Ovary (tissue), 9 donors: Measurements from ENCODE around the gene SIGMAR1. TPM values are rescaled to one million over a fixed set of nuclear protein-coding genes. Genes with fewer than 3 reads are reported as not detected.

Experiments
- DNase-seq, 5 donors: peaks; one replicate each; pipeline ENCODE4 v3.0.0-alpha.2; 2019 to 2020
- H3K27ac ChIP-seq, 2 donors: fragments of 200-600 bp; one replicate each; pipeline versions ENCODE4 v1.5.1 to v1.8.0; 2019 to 2022
- H3K27me3 ChIP-seq: fragments of 200-600 bp; one replicate; pipeline ENCODE4 v1.8.0; 2022
- H3K36me3 ChIP-seq: fragments of 200-600 bp; sonication (generic); one replicate; pipeline ENCODE4 v1.5.1; 2019
- H3K4me1 ChIP-seq: one replicate; pipeline ENCODE4 v1.8.1; 2013; ENCODE audit warnings: mild to moderate bottlenecking, moderate library complexity; ENCODE audit not compliant: insufficient read depth
- H3K4me3 ChIP-seq: fragments of 200-600 bp; sonication (generic); one replicate; pipeline ENCODE4 v1.5.1; 2017
- H3K9me3 ChIP-seq, 2 donors: fragments of 200-600 bp in 1 of 2; sonication (generic) in 1 of 2; one replicate each; pipeline versions ENCODE4 v1.5.1 to v1.8.1; 2013 to 2019; ENCODE audit warnings: mild to moderate bottlenecking in 1 of 2, moderate library complexity in 1 of 2
- EP300 ChIP-seq: sonication (generic); formaldehyde crosslinking; IDR thresholded peaks from one replicate; pipeline ENCODE4 v1.6.1; 2017; ENCODE audit warnings: antibody characterized with exemption
- POLR2A ChIP-seq: fragments of 450-650 bp; IDR thresholded peaks from one replicate; pipeline ENCODE4 v1.6.1; 2017; ENCODE audit warnings: antibody characterized with exemption, mild to moderate bottlenecking, moderate library complexity
- WGBS, 3 donors: extraction: QIAGEN DNeasy Blood & Tissue Kit in 1 of 3; methylation state at CpG; one replicate each; pipeline versions ENCODE4 v1.1.5 to v1.1.7; 2013 to 2017; 5-methylcytosine and 5-hydroxymethylcytosine counted together
- intact Hi-C, 4 donors: fragments of 100-400 bp; cut with DNase I; formaldehyde crosslinking; loops; one replicate each; pipeline versions ENCODE4 v1.11.0 to v1.15.1; 2022 to 2023
- polyA plus RNA-seq, 2 donors: library from polyadenylated mRNA; stranded (reverse); fragments of 200-250 nt in 1 of 2; fragments of 350-450 nt in 1 of 2; fragmentation: Illumina TruSeq in 1 of 2; extraction: RNeasy Lipid Tissue Mini Kit (QIAGEN cat#74804) in 1 of 2; gene quantifications; one replicate each; pipeline ENCODE4 v1.2.3, GENCODE V29; 2013 to 2014
- total RNA-seq, 7 donors: library from RNA; depleted of rRNA in 2 of 7; stranded (reverse); fragments of >200 nt in 2 of 7; fragmentation: NEBNext Ultra II Directional in 3 of 7; extraction: Animal tissue kit (Norgen Biotek cat#: 25700) in 3 of 7; gene quantifications; one replicate each; pipeline versions ENCODE4 v1.1.0 to v1.2.4, GENCODE V29; 2016 to 2023
- TF ChIP-seq, protein P1 (sequence below), 3 donors: fragments of 450-650 bp in 2 of 3; fragments of 200-600 bp in 1 of 3; IDR thresholded peaks; one replicate each; pipeline versions ENCODE4 v1.5.1 to v1.8.0; 2016 to 2022; ENCODE audit warnings: antibody characterized with exemption in 3 of 3, mild to moderate bottlenecking in 1 of 3
- donor health status: DM: no; HTN: no; CAD: no; lungs with moderate emphysema.
- donor health status: DM: no; HTN: no; CAD: no.
- donor health status: Bipolar disorder and iron deficiency.
- donor health status: DM: yes; HTN: yes; CAD: no.
- donor health status: DM: no; HTN: no; CAD: no.
- donor health status: DM: yes; HTN: yes; CAD: no.

The SIGMAR1 gene
- total and polyA plus RNA-seq, 9 donors, result 47.2 to 92.4 (median 54.3) TPM

GRCh38 chr9:34650816-34651215, 13.2 kb upstream of the SIGMAR1 start:
- Histone ChIP-seq H3K4me3 (no peak overlapping the region), H3K36me3 (no peaks in the 10 kb centered on the region), H3K4me1 (peaks cover 48% of the 10 kb centered on the region), H3K27ac (peak overlapping the region in 1 of 2 donors; percentile 81), H3K9me3 (no peaks in the 10 kb centered on the region), H3K27me3 (no peaks in the 10 kb centered on the region)
- intact Hi-C loops, result no loop called here
- TF ChIP-seq POLR2A (no peak), EP300 (no peak)
- TF ChIP-seq, protein P1, sequence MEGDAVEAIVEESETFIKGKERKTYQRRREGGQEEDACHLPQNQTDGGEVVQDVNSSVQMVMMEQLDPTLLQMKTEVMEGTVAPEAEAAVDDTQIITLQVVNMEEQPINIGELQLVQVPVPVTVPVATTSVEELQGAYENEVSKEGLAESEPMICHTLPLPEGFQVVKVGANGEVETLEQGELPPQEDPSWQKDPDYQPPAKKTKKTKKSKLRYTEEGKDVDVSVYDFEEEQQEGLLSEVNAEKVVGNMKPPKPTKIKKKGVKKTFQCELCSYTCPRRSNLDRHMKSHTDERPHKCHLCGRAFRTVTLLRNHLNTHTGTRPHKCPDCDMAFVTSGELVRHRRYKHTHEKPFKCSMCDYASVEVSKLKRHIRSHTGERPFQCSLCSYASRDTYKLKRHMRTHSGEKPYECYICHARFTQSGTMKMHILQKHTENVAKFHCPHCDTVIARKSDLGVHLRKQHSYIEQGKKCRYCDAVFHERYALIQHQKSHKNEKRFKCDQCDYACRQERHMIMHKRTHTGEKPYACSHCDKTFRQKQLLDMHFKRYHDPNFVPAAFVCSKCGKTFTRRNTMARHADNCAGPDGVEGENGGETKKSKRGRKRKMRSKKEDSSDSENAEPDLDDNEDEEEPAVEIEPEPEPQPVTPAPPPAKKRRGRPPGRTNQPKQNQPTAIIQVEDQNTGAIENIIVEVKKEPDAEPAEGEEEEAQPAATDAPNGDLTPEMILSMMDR (IDR thresholded peaks at IDR 0.05), result no peak
- DNase-seq, result peak in 4 of 5 donors; percentile 48 to 71 (median 64)
- 37 to 49% (median 42%) methylated on average over 5 of the region's 5 CpGs for WGBS, 3 donors

- TF ChIP-seq, protein P1 (IDR thresholded peaks at IDR 0.05), result no peak
- no peak for TF ChIP-seq EP300
- TF ChIP-seq POLR2A, result no peak
- H3K4me1 ChIP-seq, result peaks cover 33% of the 10 kb centered on the region
- H3K9me3 ChIP-seq, result no peaks in the 10 kb centered on the region
- H3K27ac ChIP-seq, result no peak overlapping the region
- H3K36me3 ChIP-seq, result no peaks in the 10 kb centered on the region
- H3K4me3 ChIP-seq, result no peak overlapping the region
- DNase-seq, result no peak
- H3K27me3 ChIP-seq, result no peaks in the 10 kb centered on the region
- intact Hi-C loops, result no loop called here
- 90 to 94% (median 93%) methylated on average over 8 of the region's 8 CpGs for WGBS, 3 donors
Measured at GRCh38 chr9:34648673-34649072, 11.1 kb upstream of the SIGMAR1 start.

GRCh38 chr9:34647651-34648050, 10.1 kb upstream of the SIGMAR1 start:
- H3K27ac ChIP-seq, result peak overlapping the region in 1 of 2 donors; percentile 54
- 56 to 77% (median 58%) methylated on average over 10 of the region's 10 CpGs for WGBS, 3 donors
- DNase-seq, result no peak

GRCh38 chr9:34647084-34647403, 9.5 kb upstream of the SIGMAR1 start:
- H3K36me3 ChIP-seq, result no peaks in the 10 kb centered on the region
- 3 to 13% (median 5%) methylated on average over 8 of the region's 8 CpGs for WGBS, 3 donors
- no peaks in the 10 kb centered on the region for H3K9me3 ChIP-seq
- no peaks in the 10 kb centered on the region for H3K27me3 ChIP-seq
- peak overlapping the region; percentile 54 to 79 for H3K27ac ChIP-seq
- H3K4me1 ChIP-seq, result peaks cover 19% of the 10 kb centered on the region
- no peak for DNase-seq
- peak overlapping the region; percentile 82 for H3K4me3 ChIP-seq
- intact Hi-C loops, result no loop called here
- TF ChIP-seq POLR2A (no peak), EP300 (no peak)
- TF ChIP-seq, protein P1 (IDR thresholded peaks at IDR 0.05), result no peak

More at GRCh38 chr9:34647651-34648050, 10.1 kb upstream of the SIGMAR1 start:
- H3K9me3 ChIP-seq, result no peaks in the 10 kb centered on the region
- no peaks in the 10 kb centered on the region for H3K27me3 ChIP-seq
- peak overlapping the region; percentile 82 for H3K4me3 ChIP-seq
- intact Hi-C loops, result no loop called here
- TF ChIP-seq, protein P1 (IDR thresholded peaks at IDR 0.05), result no peak
- no peak for TF ChIP-seq POLR2A
- TF ChIP-seq EP300, result no peak
- no peaks in the 10 kb centered on the region for H3K36me3 ChIP-seq
- peaks cover 24% of the 10 kb centered on the region for H3K4me1 ChIP-seq
